KBM-7 (cell line): ENCODE measurements around the gene HOXB13.
"Not testable (repeated sequence)": the region's sequence is repeated elsewhere in the genome, so short reads cannot be mapped to it uniquely, and the experiment has no call there.

ENCODE experiments used
- DNase-seq: peaks from one replicate; pipeline ENCODE4 v3.0.0-alpha.2; 2015
- in situ Hi-C: fragments of 300-500 bp; cut with MboI; formaldehyde crosslinking; loops from 2 replicates; pipeline ENCODE4 v1.14.3; 2020; ENCODE audit warnings: low sequenced_read_pairs, low pct_unique_long_range_greater_than_20kb, mixed read lengths

The HOXB13 gene

GRCh38 chr17:48718227-48718760 is 10.3 kb downstream of the HOXB13 start:
- DNase-seq, result no peak
- in situ Hi-C loops, result no loop called here

- DNase-seq, result no peak
- in situ Hi-C loops, result no loop called here
These were observed 11.0 kb downstream of the HOXB13 start for GRCh38 chr17:48717367-48718226.

GRCh38 chr17:48716549-48716948 is 12.0 kb downstream of the HOXB13 start:
- DNase-seq, in situ Hi-C loops: not testable (repeated sequence)

GRCh38 chr17:48715496-48716399 is 12.8 kb downstream of the HOXB13 start:
- DNase-seq, result peak; percentile 21
- in situ Hi-C loops, result no loop called here

- in situ Hi-C loops, result no loop called here
- no peak for DNase-seq
These were observed 17.4 kb downstream of the HOXB13 start for GRCh38 chr17:48711128-48711527.

GRCh38 chr17:48704361-48705248 is 23.9 kb downstream of the HOXB13 start:
- no peak for DNase-seq
- in situ Hi-C loops, result no loop called here

- in situ Hi-C loops, result no loop called here
- no peak for DNase-seq
These were observed 26.6 kb downstream of the HOXB13 start for GRCh38 chr17:48701864-48702532.

GRCh38 chr17:48693178-48693577 is 35.4 kb downstream of the HOXB13 start:
- in situ Hi-C loops, result loop anchor here (25.0 kb wide), 1 partner anchor 94 kb away; no protein-coding TSS in a partner anchor
- no peak for DNase-seq

GRCh38 chr17:48692049-48692448 is 36.5 kb downstream of the HOXB13 start:
- in situ Hi-C loops, result loop anchor here (25.0 kb wide), 1 partner anchor 95 kb away; no protein-coding TSS in a partner anchor
- DNase-seq, result no peak

GRCh38 chr17:48690655-48691054 is 37.9 kb downstream of the HOXB13 start:
- in situ Hi-C loops, result loop anchor here (25.0 kb wide), 1 partner anchor 97 kb away; no protein-coding TSS in a partner anchor
- DNase-seq, result no peak

GRCh38 chr17:48681609-48682008 is 46.9 kb downstream of the HOXB13 start:
- no peak for DNase-seq
- in situ Hi-C loops, result loop anchor here (25.0 kb wide), 1 partner anchor 106 kb away; no protein-coding TSS in a partner anchor

GRCh38 chr17:48679385-48680096 is 49.0 kb downstream of the HOXB13 start:
- in situ Hi-C loops, result loop anchor here (25.0 kb wide), 1 partner anchor 108 kb away; no protein-coding TSS in a partner anchor
- no peak for DNase-seq

- in situ Hi-C loops, result loop anchor here (25.0 kb wide), 1 partner anchor 109 kb away; no protein-coding TSS in a partner anchor
- DNase-seq, result peak; percentile 85
These were observed 50.2 kb downstream of the HOXB13 start for GRCh38 chr17:48678141-48678971.

- no peak for DNase-seq
- in situ Hi-C loops, result loop anchor here (25.0 kb wide), 1 partner anchor 110 kb away; no protein-coding TSS in a partner anchor
These were observed 51.5 kb downstream of the HOXB13 start for GRCh38 chr17:48676963-48677558.
